K562 (cell line): Measurements from ENCODE around the gene ACADVL. TPM values are rescaled to one million over a fixed set of nuclear protein-coding genes. Genes with fewer than 3 reads are reported as not detected.

Experiments used
- BHLHE40 ChIP-seq: IDR thresholded peaks from 2 replicates; pipeline ENCODE4 v1.6.1; 2011; ENCODE audit warnings: low read length, improper control_type of control experiment
- CREM ChIP-seq: IDR thresholded peaks from 2 replicates; pipeline ENCODE4 v1.6.1; 2014; ENCODE audit warnings: antibody characterized with exemption, low read depth
- DNMT1 ChIP-seq: fragments of 450-650 bp; IDR thresholded peaks from 2 replicates; pipeline ENCODE4 v1.6.1; 2016; ENCODE audit warnings: antibody characterized with exemption, mild to moderate bottlenecking
- EP300 ChIP-seq: IDR thresholded peaks from 2 replicates; pipeline ENCODE4 v1.6.1; 2012; ENCODE audit warnings: low read length, improper control_type of control experiment
- MBD2 ChIP-seq: sonication (generic); IDR thresholded peaks from 2 replicates; pipeline ENCODE4 v1.6.1; 2016; ENCODE audit warnings: low read depth, borderline replicate concordance
- RFX1 ChIP-seq: fragments of 450-650 bp; IDR thresholded peaks from 2 replicates; pipeline ENCODE4 v1.6.1; 2016; ENCODE audit warnings: mild to moderate bottlenecking, moderate library complexity
- SAFB ChIP-seq: fragments of 200-400 bp; formaldehyde crosslinking; IDR thresholded peaks from 2 replicates; pipeline ENCODE4 v1.6.1; 2017; ENCODE audit warnings: low read depth, low read length, borderline replicate concordance
- SIX5 ChIP-seq, 2 experiments: IDR thresholded peaks; 2 replicates each; pipeline ENCODE4 v1.6.1; 2011; ENCODE audit warnings: low read length in 2 of 2, borderline replicate concordance in 1 of 2, low read depth in 1 of 2, mild to moderate bottlenecking in 1 of 2, moderate library complexity in 1 of 2; ENCODE audit not compliant: insufficient read depth in 1 of 2
- ZBTB7A ChIP-seq: IDR thresholded peaks from 2 replicates; pipeline ENCODE4 v1.6.1; 2011; ENCODE audit warnings: low read depth, mild to moderate bottlenecking, low read length, moderate library complexity, borderline replicate concordance; ENCODE audit not compliant: control insufficient read depth
- ZNF143 ChIP-seq: sonication (generic); formaldehyde crosslinking; IDR thresholded peaks from 2 replicates; pipeline ENCODE4 v1.9.0; 2022; ENCODE audit warnings: mild to moderate bottlenecking, missing genetic modification reagents
- polyA plus RNA-seq, 8 experiments: library from polyadenylated mRNA; depleted of rRNA in 4 of 8; stranded (reverse) in 5 of 8; unstranded in 3 of 8; fragments of >200 nt; fragmentation: Nextera tagmentation in 2 of 8; fragmentation: Illumina TruSeq in 1 of 8; extraction: Ambion mirVana in 2 of 8; extraction: Trizol in 1 of 8; gene quantifications; 2 replicates each; pipeline versions ENCODE4 v1.2.1 to v1.2.3, GENCODE V29; 2011 to 2014; ENCODE audit warnings: inconsistent platforms in 1 of 8, missing spikeins in 1 of 8
- total RNA-seq, 7 experiments: library from RNA; depleted of rRNA in 6 of 7; stranded (reverse); fragments of >200 nt in 6 of 7; fragmentation: Illumina TruSeq in 2 of 7; extraction: Trizol in 2 of 7; gene quantifications; 2 replicates each; pipeline versions ENCODE4 v1.2.1 to v1.2.3, GENCODE V29; 2011 to 2021; ENCODE audit warnings: low replicate concordance in 1 of 7
- TF ChIP-seq, protein P1 (sequence below): fragments of 450-650 bp; conservative IDR thresholded peaks from 2 replicates; pipeline ENCODE4 v1.6.1; 2016; ENCODE audit warnings: missing genetic modification characterization, low read depth, mild to moderate bottlenecking, control low read depth, missing compliant biosample characterization
- TF ChIP-seq, protein P2 (sequence below): fragments of 450-650 bp; IDR thresholded peaks from 2 replicates; pipeline ENCODE4 v1.6.1; 2016; ENCODE audit warnings: low read depth
- TF ChIP-seq, protein P3 (sequence below), 2 experiments: fragments of 150-350 bp in 1 of 2; IDR thresholded peaks; 2 replicates each; pipeline ENCODE4 v1.6.1; 2012 to 2016; ENCODE audit warnings: low read depth in 2 of 2, low read length in 2 of 2, mild to moderate bottlenecking in 1 of 2, moderate library complexity in 1 of 2

The ACADVL gene
- total and polyA plus RNA-seq, 9 of the 15 experiments (the other 6 are each of a cell fraction or from before 2014, with no cell fraction given), result 25.5 to 449 (median 214) TPM

GRCh38 chr17:7215136-7215638 is 4.6 kb upstream of the ACADVL start (continued):
- TF ChIP-seq, protein P1, sequence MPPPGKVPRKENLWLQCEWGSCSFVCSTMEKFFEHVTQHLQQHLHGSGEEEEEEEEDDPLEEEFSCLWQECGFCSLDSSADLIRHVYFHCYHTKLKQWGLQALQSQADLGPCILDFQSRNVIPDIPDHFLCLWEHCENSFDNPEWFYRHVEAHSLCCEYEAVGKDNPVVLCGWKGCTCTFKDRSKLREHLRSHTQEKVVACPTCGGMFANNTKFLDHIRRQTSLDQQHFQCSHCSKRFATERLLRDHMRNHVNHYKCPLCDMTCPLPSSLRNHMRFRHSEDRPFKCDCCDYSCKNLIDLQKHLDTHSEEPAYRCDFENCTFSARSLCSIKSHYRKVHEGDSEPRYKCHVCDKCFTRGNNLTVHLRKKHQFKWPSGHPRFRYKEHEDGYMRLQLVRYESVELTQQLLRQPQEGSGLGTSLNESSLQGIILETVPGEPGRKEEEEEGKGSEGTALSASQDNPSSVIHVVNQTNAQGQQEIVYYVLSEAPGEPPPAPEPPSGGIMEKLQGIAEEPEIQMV (tag), result no peak
- TF ChIP-seq ZNF143 (peak; percentile 98), SIX5 (IDR thresholded peaks at IDR 0.05; ENCODE audit: borderline replicate concordance in 1 of 2, insufficient read depth in 1 of 2, low read depth in 1 of 2, low read length in 2 of 2) (peak in 1 of 2 experiments; percentile 93; a peak in 1 of 4 replicates), BHLHE40 (0 out of 2 replicates have a peak, but pooled peaks have one; percentile 3), SAFB (no peak), CREM (peak; percentile 60; the same call in 1 of the 2 replicates), EP300 (no peak), ZBTB7A (peak; percentile 18; the same call in 1 of the 2 replicates), DNMT1 (no peak), RFX1 (no peak), MBD2 (0 out of 2 replicates have a peak, but pooled peaks have one; percentile 3)
- TF ChIP-seq, protein P2, sequence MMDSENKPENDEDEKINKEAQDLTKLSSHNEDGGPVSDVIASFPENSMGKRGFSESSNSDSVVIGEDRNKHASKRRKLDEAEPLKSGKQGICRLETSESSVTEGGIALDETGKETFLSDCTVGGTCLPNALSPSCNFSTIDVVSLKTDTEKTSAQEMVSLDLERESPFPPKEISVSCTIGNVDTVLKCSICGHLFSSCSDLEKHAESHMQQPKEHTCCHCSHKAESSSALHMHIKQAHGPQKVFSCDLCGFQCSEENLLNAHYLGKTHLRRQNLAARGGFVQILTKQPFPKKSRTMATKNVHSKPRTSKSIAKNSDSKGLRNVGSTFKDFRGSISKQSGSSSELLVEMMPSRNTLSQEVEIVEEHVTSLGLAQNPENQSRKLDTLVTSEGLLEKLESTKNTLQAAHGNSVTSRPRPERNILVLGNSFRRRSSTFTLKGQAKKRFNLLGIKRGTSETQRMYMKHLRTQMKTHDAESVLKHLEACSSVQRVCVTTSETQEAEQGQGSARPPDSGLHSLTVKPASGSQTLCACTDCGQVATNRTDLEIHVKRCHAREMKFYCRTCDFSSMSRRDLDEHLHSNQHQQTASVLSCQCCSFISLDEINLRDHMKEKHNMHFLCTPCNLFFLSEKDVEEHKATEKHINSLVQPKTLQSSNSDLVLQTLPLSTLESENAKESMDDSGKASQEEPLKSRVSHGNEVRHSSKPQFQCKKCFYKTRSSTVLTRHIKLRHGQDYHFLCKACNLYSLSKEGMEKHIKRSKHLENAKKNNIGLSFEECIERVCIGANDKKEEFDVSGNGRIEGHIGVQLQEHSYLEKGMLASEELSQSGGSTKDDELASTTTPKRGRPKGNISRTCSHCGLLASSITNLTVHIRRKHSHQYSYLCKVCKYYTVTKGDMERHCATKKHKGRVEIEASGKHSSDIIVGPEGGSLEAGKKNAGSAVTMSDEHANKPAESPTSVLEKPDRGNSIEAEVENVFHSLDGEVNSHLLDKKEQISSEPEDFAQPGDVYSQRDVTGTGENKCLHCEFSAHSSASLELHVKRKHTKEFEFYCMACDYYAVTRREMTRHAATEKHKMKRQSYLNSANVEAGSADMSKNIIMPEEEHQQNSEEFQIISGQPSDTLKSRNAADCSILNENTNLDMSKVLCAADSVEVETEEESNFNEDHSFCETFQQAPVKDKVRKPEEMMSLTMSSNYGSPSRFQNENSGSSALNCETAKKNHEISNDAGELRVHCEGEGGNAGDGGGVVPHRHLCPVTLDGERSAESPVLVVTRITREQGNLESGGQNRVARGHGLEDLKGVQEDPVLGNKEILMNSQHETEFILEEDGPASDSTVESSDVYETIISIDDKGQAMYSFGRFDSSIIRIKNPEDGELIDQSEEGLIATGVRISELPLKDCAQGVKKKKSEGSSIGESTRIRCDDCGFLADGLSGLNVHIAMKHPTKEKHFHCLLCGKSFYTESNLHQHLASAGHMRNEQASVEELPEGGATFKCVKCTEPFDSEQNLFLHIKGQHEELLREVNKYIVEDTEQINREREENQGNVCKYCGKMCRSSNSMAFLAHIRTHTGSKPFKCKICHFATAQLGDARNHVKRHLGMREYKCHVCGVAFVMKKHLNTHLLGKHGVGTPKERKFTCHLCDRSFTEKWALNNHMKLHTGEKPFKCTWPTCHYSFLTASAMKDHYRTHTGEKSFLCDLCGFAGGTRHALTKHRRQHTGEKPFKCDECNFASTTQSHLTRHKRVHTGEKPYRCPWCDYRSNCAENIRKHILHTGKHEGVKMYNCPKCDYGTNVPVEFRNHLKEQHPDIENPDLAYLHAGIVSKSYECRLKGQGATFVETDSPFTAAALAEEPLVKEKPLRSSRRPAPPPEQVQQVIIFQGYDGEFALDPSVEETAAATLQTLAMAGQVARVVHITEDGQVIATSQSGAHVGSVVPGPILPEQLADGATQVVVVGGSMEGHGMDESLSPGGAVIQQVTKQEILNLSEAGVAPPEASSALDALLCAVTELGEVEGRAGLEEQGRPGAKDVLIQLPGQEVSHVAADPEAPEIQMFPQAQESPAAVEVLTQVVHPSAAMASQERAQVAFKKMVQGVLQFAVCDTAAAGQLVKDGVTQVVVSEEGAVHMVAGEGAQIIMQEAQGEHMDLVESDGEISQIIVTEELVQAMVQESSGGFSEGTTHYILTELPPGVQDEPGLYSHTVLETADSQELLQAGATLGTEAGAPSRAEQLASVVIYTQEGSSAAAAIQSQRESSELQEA, result no peak
- TF ChIP-seq, protein P3, sequence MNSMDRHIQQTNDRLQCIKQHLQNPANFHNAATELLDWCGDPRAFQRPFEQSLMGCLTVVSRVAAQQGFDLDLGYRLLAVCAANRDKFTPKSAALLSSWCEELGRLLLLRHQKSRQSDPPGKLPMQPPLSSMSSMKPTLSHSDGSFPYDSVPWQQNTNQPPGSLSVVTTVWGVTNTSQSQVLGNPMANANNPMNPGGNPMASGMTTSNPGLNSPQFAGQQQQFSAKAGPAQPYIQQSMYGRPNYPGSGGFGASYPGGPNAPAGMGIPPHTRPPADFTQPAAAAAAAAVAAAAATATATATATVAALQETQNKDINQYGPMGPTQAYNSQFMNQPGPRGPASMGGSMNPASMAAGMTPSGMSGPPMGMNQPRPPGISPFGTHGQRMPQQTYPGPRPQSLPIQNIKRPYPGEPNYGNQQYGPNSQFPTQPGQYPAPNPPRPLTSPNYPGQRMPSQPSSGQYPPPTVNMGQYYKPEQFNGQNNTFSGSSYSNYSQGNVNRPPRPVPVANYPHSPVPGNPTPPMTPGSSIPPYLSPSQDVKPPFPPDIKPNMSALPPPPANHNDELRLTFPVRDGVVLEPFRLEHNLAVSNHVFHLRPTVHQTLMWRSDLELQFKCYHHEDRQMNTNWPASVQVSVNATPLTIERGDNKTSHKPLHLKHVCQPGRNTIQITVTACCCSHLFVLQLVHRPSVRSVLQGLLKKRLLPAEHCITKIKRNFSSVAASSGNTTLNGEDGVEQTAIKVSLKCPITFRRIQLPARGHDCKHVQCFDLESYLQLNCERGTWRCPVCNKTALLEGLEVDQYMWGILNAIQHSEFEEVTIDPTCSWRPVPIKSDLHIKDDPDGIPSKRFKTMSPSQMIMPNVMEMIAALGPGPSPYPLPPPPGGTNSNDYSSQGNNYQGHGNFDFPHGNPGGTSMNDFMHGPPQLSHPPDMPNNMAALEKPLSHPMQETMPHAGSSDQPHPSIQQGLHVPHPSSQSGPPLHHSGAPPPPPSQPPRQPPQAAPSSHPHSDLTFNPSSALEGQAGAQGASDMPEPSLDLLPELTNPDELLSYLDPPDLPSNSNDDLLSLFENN (IDR thresholded peaks at IDR 0.05; ENCODE audit: low read depth in 2 of 2, low read length in 2 of 2), result 0 out of 4 replicates have a peak, but pooled peaks of 1 of the 2 experiments have one; percentile 3
